ENCODE data around the gene PYGM.
A peak's percentile ranks its signal among the peaks of the same experiment; 100 is the strongest.

Gene PYGM

DNA sequence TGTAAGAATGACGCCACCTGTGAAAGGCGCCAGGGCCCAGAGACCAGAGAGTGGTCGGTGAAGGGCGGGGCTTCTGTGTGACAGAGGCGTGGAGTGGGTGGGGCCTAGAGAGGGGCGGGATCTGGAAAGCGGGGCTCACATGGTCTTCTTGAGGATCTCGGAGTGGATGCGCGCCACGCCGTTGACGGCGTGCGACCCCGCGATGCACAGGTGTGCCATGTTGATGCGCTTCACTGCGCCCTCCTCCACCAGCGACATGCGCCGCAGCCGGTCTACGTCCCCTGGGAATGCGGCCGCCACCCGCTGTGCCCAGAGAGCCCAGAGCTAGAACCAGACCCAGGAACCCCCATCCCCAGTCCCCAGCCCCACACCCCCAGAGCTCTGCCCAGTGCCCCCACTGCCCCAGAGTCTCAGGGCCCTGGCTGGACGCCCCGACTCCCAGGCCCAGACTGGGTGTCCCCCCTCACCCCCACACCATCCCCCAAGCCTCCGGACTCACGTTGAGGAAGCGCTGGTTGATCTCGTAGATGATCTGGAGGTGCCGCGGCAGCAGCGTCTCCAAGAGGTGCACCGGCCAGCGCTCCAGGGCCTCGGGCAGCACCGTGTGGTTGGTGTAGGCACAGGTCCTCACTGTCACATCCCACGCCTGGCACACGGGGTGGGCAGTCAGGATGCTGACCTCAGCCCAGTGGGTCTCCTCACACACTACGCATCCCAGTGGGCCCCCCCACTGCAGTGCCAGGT lies 6.2 kb downstream of the PYGM start:
- no peak for DNase-seq (ENCODE audit: low read depth in 2 of 2)

DNA sequence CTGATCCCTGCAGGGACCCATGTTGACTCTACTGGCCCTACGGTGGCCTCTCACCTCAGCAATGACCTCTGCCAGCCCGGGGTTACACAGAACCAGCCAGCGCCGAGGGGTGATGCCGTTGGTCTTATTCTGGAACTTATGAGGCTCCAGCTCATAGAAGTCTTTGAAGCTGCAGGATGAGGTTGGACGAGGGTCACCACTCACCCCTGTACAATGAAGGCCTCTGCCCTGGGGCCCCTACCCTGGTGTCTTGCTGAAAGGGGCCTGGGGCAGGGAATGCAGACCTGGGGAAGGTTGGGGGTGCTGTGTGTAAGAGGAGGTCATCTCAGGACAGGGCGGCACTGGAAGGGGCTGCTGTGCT lies 6.8 kb downstream of the PYGM start:
- DNase-seq (ENCODE audit: low read depth in 2 of 2), result no peak

DNA sequence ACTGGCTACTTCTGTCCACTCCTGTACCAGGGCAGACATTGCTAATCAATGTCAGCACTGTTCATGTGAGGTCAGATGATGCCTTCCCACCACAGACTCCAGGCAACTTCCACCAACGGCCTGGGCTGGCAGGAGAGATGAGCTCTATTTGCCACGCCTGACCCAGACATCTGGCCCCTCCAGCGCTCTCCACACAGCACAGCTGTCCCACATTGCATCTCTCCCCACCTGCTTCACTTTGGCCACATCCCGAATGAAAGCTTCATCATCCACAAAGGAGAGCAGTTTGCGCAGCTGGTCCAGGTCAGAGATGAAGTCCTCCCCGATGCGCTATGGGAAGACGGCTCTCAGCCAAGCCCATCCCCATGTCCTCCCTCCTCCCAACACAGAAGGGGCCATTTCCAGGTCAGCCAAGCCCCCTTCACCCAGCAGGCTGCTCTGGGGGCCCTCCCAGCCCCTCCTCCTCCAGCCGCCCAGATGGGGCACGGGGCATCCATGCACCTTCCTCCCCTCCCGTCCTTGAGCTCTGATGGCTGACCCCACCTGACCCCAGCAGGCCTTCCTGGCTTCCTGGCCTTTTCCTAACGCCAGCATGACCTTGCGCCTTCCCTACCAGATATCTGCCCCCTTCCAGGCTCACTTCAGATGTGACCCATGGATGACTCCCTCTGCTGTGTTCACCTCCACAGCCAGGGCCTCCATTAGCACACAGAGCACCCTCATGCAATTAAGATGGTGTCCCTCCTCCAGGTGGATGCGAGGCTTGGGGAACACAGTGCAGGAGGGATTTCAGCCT lies 7.4 kb downstream of the PYGM start:
- DNase-seq (ENCODE audit: low read depth in 2 of 2), result no peak

DNA sequence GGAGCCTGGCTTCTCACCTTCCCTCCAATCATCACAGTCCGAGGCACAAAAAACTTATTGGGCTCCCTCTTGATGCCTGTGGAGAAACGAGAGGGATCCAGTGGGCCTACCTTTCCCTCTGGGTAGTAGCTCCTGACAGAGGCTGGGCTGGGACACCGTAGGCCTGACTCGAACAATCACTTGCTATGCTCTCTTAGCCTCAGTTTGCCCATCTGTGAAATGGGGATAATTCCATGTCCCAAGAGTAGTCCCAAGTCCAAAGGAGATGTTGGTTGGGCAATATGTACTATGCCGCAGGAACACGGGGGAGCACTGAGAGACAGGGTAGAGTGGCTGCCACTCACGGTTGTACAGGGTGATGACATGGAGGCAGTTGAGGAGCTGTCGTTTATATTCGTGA lies 8.2 kb downstream of the PYGM start:
- no peak for DNase-seq (ENCODE audit: low read depth in 2 of 2)

DNA sequence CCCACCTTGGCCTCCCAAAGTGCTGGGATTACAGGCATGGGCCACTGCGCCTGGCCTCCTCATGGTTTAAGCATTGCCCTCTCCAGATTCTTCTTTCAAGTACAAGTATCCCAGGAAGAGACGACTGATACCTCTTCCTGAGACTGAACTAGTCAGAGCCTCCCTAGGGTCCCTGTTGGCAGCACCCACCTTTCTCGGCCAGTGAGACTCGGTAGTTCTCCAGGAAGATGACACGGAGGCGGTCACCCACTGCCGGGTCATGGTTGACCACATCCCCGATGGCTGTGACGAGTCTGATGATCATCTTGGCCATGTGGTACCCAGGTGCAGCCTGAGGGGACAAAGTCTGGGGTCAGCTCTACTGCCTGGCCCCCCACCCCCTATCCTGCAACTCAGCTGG lies 8.6 kb downstream of the PYGM start:
- DNase-seq (ENCODE audit: low read depth in 2 of 2), result no peak

DNA sequence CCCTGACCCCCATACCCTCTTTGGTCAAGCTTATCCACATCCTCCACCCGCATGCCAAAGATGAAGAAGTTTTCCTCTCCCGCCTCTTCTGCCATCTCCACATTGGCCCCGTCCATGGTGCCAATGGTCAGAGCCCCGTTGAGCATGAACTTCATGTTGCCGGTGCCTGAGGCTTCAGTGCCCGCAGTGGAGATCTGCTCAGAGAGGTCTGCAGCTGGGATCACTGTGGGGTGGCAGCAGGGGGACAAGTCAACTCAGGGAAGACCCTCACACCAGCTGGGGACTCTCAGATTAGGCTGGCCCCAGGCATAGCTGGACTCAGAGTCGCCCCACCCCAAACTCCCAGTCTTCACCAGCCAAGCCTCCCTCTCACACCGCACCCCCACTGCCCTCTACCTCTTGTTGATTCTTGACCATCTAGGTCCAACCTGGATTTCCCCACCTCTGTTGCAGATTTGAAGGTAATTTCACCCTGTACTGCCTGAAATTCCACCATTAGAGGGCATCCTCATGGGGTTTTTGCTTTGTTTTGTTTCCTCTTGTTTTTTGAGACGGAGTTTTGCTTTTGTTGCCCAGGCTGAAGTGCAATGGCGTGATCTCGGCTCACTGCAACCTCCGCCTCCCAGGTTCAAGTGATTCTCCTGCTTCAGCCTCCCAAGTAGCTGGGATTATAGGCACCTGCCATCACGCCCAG lies 9.3 kb downstream of the PYGM start:
- no peak for DNase-seq (ENCODE audit: low read depth in 2 of 2)

DNA sequence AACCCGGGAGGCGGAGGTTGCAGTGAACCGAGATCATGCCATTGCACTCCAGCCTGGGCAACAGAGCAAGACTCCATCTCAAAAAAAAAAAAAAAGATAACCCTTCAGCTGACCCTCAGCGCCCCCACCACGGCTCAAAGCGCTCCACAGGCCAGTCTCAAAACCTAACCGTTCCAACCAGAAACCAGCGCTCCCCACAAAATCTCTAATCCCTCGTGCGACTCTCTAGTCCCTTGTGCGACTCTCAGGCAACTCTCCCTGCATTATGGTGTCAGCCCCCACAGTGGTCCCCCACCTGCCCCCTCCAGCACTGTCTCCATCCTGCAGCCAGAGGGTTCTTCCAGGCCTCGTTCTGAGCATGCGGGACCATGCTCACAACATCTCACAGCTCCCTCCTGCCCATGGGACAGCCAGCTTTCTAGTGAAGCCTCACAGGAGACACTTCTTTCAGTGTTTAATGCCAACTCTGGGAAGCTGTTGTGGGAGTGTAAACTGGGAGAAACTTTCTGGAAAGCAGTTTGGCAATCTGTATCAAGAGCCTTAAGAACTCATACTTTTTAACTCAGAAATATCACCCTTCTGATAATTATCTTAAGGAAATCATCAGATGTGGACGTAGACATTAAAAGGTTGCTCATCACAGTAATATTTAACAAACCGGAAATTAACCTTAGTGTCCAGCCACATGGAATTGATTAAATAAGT lies 11.7 kb downstream of the PYGM start:
- peak; percentile 81 to 87 for DNase-seq (ENCODE audit: low read depth in 2 of 2)

DNA sequence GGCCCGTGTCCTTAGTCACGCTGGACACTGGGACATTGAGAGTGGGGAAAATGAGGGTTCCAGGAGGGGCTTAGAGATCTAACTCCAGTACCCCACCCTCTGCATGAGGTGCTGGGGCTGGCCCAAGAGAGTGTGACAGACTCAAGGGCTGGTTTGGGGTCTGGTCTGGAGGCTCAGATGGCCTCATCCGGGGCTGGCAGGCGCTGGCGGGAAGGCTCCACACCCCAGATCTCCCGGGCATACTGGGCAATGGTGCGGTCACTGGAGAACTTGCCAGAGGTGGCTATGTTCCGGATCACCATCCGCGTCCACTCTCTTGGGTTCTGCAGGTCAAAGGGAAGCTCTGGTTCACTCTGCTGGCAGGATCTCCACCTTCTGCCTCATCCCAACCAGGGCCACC lies 13.3 kb downstream of the PYGM start:
- no peak for DNase-seq (ENCODE audit: low read depth in 2 of 2)

DNA sequence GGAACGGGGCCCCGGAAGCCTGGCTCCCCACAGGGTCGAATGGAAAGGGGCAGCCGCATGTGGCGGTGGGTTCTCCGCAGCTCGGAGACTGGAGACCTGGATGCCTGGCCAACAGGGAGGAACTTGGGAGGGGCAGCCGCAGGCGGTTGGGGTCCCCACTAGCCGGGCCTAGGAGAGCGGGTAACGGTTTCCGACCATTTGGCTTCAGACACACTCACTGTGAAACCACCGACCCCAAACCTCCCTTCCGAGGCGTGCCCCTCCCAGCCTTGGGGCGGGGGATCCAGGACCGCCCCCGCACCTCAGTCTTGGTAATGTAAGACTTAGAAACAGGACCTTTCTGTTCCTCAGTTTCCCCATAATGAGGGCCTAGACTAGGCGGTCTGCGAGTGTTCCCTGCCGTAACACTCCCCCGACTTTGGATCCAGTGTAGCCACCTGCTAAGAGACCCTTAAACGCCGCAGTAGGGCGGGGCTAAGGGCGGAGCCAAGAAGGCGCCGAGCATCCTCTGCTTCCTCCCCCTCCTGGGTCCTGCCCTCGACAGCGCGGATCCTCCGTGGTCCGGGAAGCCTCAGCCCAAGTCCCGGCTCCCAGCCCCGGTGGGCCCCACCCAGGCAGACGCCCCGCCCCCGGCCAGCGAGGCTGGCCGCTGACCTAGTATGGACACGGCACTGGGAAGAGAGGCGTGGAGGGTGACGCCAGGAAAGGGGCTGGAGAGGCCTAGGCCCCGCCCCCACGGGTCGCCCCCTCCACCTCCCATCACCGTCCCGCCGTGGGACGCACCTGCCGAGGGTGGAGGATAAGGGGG lies 14.0 kb downstream of the PYGM start:
- DNase-seq (ENCODE audit: low read depth in 2 of 2), result no peak

DNA sequence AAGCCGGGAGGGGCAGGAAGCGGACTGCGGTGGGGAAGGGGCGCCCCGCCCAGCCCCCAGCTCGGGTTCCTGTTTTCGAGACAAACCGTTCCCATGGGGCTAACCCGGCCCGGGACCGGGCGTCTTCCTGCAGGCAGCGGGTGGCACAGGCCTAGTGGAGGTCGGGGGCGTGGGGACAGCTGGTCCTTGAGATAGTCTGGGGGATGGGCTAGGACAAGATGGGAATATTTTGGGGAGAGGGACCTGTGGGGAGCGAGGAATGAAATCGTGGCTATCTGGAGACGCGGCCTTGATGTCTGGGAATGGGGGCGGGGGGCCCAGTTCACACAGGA lies 14.6 kb downstream of the PYGM start:
- no peak for DNase-seq (ENCODE audit: low read depth in 2 of 2)

DNA sequence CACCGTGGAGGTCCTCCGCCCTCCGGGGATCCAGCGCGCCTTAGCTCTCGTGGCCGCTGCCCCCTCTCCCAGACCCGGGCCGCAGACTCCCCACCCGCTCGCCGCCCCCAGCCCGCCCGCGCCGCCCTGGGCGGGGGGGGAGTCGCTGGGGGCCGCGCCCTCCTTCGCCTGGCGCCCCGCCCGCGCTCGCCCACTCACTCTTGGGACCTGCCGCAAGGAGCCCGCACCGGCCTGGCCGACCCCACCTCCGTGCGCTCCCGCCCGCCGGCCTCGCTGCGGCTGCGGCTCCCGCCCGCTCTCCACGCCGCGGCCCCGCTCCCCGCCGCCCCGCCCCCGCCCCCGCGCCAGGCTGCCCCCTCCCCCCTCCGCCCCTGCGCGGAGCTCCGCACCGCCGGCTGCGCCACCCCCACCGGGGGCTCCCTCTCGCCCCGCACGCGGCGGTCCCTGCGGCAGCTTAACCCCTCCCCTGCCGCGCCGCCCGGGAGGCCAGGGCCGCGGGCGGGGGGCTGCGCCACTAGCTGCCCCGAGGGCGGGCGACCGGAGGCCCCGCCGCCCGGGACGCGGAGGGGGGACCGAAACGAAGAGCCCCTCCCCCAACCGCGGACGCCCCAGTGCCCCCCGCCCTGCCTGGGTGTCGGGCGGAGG lies 15.1 kb downstream of the PYGM start:
- no peak for DNase-seq (ENCODE audit: low read depth in 2 of 2)

DNA sequence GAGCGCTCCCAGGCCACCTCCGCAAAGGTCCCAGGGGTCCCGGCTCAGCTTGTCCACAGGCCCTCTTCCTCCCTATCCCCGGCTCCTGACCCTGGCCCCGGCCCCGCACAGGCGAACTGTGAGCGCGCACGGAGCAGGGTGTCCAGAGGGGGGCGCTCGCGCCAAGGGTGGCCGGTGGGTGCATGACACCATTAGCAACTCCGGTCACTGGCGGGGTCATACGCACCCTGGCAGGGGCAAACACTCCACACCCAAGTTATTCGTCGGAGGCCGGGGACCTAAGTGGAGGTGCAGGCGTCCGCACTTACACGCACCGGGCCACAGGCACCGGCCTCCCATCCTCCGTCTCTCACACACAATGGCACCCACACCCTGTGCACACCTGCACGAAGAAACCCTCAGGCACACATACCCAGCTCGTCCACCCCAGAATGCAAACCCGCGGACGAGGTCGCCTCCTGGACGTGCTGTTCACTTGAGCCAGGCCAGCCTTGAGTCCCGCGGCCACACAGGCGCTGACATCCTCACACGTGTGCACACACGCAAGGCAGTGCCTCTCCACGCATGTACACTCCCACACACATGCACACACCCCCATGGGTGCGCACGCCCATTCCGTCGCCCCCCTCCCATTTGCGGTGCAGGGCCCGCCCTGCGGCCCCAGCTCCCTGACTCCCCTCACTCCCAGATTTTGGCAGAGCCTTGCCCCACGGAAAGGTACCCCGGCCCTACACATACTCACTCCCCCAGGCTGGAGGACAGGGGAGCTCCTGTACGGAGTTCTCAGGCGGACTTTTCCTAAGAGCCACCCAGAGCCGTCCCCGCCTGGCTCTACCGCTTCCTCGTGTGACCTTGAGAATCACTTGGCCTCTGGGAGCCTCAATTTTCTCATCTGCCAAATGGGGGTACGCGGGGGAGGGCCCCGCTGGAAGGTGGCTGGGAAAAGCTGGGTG lies 15.9 kb downstream of the PYGM start, which contains the start of gene RASGRP2:
Gene RASGRP2 (minus strand): TSS at position 552 of the 953 bp plus-strand sequence. CDS start 1,276 bp downstream, outside the sequence.
- no peak for DNase-seq (ENCODE audit: low read depth in 2 of 2)

DNA sequence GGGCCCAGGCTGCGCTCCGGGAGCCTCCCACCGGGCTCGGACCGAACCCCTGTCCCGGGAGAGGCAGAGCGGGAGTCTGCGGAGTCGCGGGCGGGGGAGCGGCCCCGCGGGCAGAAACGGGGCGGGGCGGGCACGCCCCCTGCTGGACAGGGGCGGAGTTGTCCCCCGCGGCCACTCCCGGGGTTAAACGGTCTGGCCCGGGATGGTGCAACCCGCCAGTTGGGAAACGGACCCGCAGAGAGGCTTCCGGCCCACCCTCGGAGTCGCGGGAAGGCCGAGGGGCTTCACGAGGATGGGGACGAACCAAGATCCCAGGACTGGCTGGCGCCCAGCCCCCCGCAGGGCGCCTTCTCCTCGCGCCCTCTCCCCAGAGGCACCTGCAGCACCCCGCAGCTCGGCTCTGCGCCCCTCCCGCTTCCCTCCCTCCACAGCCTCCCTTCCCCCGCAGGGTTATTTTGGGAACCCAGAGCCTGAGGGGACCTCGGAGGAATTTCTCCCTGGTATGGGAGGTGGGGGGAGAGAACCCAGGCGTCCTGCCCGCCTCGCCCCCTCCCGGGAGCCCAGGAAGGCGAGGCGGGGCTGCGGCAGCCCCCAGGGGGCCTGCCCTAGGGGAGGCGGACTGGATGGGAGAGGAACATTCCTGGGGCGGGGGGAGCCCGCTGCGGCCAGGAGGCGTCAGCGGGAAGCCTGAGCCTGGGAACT lies 16.7 kb downstream of the PYGM start:
- DNase-seq (ENCODE audit: low read depth in 2 of 2), result no peak

DNA sequence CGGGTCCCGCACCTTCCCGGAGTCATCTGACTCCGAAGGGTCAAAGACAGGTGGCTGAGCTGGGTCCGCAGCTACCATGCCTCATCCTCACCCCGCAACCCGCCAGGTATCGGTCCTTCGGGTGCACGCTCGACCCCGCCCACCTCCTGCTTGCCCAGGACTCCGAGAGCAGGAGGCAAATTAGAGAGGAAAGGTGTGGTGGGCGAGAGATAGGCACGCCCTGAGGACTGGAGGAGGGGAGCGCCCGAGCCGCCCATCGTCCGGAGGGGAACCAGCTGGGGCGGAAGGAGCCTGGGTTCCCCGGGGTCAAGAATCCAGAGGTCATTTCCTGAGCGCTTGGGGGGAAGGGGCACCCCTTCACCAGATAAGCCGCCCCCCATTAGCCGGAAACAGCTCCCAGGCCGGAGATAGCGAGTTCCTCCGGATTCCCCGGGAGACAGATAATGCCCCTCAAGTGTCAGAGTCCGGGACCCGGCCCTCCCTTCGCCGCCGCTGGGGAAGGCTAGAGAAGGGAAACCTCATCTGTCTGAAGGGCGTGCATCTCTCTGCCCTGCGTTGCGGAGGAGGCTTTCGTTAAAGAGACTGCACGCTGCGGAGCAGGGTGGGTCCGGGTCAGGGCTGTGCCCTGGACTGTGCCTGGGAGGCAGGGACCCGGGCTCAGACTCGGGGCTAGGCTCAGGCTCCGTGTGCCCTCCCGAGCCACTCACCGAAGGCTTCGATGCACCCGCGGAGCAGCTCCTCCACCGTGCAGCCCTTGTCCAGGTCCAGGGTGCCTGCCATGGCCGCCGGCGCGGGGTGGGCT lies 17.5 kb downstream of the PYGM start:
- DNase-seq (ENCODE audit: low read depth in 2 of 2), result no peak

DNA sequence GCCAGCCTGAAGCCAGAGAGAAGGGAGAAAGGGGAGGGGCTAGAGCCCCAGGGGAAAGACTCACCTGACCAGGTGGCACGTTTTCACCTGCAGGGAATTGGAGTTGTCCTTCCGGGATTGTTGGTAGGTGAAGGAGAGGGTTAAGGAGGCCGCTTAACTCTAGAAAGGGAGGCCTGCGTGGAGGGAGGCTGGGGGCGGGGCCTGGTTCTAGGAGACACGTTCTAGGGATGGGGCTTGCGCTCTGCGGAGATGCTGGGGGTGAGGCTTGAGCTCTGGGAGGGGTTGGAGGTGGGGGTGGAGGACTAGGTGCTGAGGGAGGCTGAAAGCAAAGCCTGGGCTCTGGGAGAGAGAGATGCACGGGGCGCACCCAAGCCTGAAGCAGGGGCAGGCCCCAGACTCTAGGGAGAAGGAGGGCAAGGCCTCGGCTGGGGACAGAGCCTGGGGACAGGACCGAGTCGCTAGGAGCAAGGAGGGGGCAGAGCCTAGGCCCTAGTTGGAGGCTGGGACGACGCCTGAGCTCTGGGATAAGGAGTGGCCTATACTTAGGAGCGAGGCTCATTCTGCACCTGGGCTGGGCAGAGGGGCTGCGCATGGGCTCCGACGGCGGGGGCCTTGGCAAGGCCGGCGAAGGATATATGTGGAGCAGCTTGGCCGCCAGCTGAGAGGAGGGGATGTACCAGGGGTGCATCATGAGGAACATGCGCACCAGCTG lies 18.2 kb downstream of the PYGM start:
- DNase-seq (ENCODE audit: low read depth in 2 of 2), result no peak

DNA sequence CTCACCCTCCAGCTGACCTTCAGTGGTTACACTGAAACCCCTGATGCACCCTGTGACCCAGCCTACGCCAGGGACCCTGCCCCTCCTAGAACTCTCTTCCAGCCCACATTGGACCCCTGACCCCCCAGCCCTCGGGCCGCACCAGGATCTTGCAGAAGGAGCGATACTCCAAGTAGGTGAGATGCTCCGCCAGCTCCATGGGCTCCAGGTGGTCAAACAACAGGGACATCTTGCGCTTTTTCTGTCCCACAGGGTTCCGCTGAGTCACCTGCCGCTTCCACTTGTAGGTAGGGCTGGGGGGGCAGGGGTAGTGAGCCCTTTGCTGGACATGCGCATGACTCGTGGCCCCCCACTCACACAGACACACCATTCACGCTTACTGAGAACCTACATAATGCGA lies 19.9 kb downstream of the PYGM start:
- no peak for DNase-seq (ENCODE audit: low read depth in 2 of 2)

DNA sequence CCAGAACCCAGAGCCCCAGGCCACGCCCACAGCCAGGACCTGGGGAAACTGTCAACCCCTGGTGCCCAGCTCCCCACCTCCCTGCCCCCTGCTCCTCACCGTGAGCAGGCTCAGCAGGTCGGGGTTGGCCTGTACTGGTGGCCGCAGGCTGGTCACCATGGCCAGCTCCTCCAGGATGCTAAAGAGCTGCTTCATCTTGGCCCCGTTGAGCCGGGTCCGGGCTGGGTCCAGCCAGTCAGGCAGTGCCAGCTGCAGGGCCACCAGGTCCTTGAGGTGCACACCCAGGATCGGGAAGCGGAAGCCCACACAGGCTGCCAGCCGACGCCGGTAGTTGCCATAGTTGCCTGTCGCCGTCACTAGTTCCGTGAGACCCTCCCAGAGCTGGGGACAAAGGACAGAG lies 23.1 kb downstream of the PYGM start:
- no peak for DNase-seq (ENCODE audit: low read depth in 2 of 2)
